A549 (cell line): ENCODE measurements around the gene GAS1. TPM values are rescaled to one million over a fixed set of nuclear protein-coding genes. Genes with fewer than 3 reads are reported as not detected.

Experiments used
- ATAC-seq, 2 experiments: fragments of 200-7000 bp in 1 of 2; fragments of >200 bp in 1 of 2; cut with Nextera tagmentation in 1 of 2; cut with Tn5 transposase in 1 of 2; 3 replicates each; pipeline versions ENCODE4 v1.8.0 to v1.9.1; 2018 to 2020; ENCODE audit warnings: mild to moderate bottlenecking in 1 of 2, moderate library complexity in 1 of 2
- CTCF ChIA-PET: fragments of 300-600 bp; sonication (Branson Sonifier 250); formaldehyde crosslinking; extraction: SDS; loops from one replicate; lab custom pipeline; 2021; ENCODE audit warnings: antibody characterized with exemption, inconsistent platforms; lab: Yijun Ruan, JAX
- POLR2A ChIA-PET: fragments of 350-600 bp; formaldehyde crosslinking; extraction: SDS; loops from one replicate; lab custom pipeline; 2021; ENCODE audit warnings: antibody characterized with exemption, inconsistent platforms; lab: Yijun Ruan, JAX
- DNase-seq, 2 experiments: peaks; one replicate each; pipeline versions ENCODE4 v3.0.0 to v3.0.0-alpha.2; 2011 to 2016; ENCODE audit warnings: low read depth in 1 of 2, low spot score in 1 of 2
- FAIRE-seq: peaks from 2 replicates; lab custom pipeline; 2011; peaks lifted over from hg19 to GRCh38; lab: Jason Lieb, UNC
- H3K27ac ChIP-seq, 2 experiments: fragments of >200 bp; sonication (Bioruptor Twin); formaldehyde crosslinking; 3 replicates each; pipeline ENCODE4 v1.5.1; 2016 to 2017
- H3K4me1 ChIP-seq: fragments of >200 bp; sonication (Bioruptor Twin); formaldehyde crosslinking; 3 replicates; pipeline ENCODE4 v1.6.1; 2016
- H3K4me2 ChIP-seq: fragments of >200 bp; sonication (Bioruptor Twin); formaldehyde crosslinking; 3 replicates; pipeline ENCODE4 v1.6.1; 2016
- H3K4me3 ChIP-seq: fragments of >200 bp; sonication (Bioruptor Twin); formaldehyde crosslinking; 3 replicates; pipeline ENCODE4 v1.5.1; 2016
- H3K9me3 ChIP-seq: fragments of >200 bp; sonication (Bioruptor Twin); formaldehyde crosslinking; 3 replicates; pipeline ENCODE4 v1.6.1; 2016
- BHLHE40 ChIP-seq: IDR thresholded peaks from 2 replicates; pipeline ENCODE4 v1.6.1; 2012; ENCODE audit warnings: low read depth, low read length, inconsistent platforms
- CBX8 ChIP-seq: fragments of 200-600 bp; sonication (generic); IDR thresholded peaks from 2 replicates; pipeline ENCODE4 v1.6.1; 2016
- CHD2 ChIP-seq: fragments of 150-350 bp; IDR thresholded peaks from 2 replicates; pipeline ENCODE4 v1.6.1; 2014; ENCODE audit warnings: low read length; ENCODE audit not compliant: partially characterized antibody
- EHF ChIP-seq: fragments of 250-450 bp; sonication (Bioruptor Pico); IDR thresholded peaks from 2 replicates; pipeline ENCODE4 v1.5.0; 2020; ENCODE audit warnings: mild to moderate bottlenecking
- EHMT2 ChIP-seq: fragments of 200-600 bp; sonication (generic); IDR thresholded peaks from 2 replicates; pipeline ENCODE4 v1.6.1; 2016; ENCODE audit warnings: antibody characterized with exemption, low read depth, mild to moderate bottlenecking, moderate library complexity
- EP300 ChIP-seq, 2 experiments: fragments of >200 bp; sonication (Bioruptor Twin); formaldehyde crosslinking; IDR thresholded peaks; 2 replicates in 1 of 2; 3 replicates in 1 of 2; pipeline ENCODE4 v1.6.1; 2016 to 2017
- ESRRA ChIP-seq: fragments of 150-350 bp; IDR thresholded peaks from 2 replicates; pipeline ENCODE4 v1.6.1; 2014; ENCODE audit warnings: mild to moderate bottlenecking, low read length, borderline replicate concordance
- FOSB ChIP-seq: fragments of 250-450 bp; sonication (Bioruptor Pico); IDR thresholded peaks from 2 replicates; pipeline ENCODE4 v1.5.0; 2020; ENCODE audit warnings: mild to moderate bottlenecking, moderate library complexity
- GATA3 ChIP-seq: IDR thresholded peaks from 2 replicates; pipeline ENCODE4 v1.6.1; 2012; ENCODE audit warnings: borderline replicate concordance
- JUN ChIP-seq, 2 experiments: fragments of >200 bp; sonication (Bioruptor Twin); formaldehyde crosslinking; IDR thresholded peaks; 2 replicates in 1 of 2; 3 replicates in 1 of 2; pipeline ENCODE4 v1.6.1; 2016 to 2017
- KDM1A ChIP-seq: fragments of 200-600 bp; sonication (generic); IDR thresholded peaks from 2 replicates; pipeline ENCODE4 v1.6.1; 2016; ENCODE audit warnings: low read depth, mild to moderate bottlenecking
- KDM5A ChIP-seq: fragments of 200-600 bp; sonication (generic); IDR thresholded peaks from 2 replicates; pipeline ENCODE4 v1.6.1; 2016; ENCODE audit warnings: antibody characterized with exemption, mild to moderate bottlenecking
- MAFK ChIP-seq: fragments of 450-650 bp; IDR thresholded peaks from 2 replicates; pipeline ENCODE4 v1.6.1; 2014; ENCODE audit not compliant: partially characterized antibody
- MYC ChIP-seq: IDR thresholded peaks from 2 replicates; pipeline ENCODE4 v1.6.1; 2012; ENCODE audit warnings: mild to moderate bottlenecking, inconsistent platforms, low read length, improper control_type of control experiment, borderline replicate concordance
- NFE2L2 ChIP-seq: fragments of 150-350 bp; conservative IDR thresholded peaks from 2 replicates; pipeline ENCODE4 v1.6.1; 2014; ENCODE audit warnings: low read length
- NPAS2 ChIP-seq: fragments of 250-450 bp; sonication (Bioruptor Pico); IDR thresholded peaks from 2 replicates; pipeline ENCODE4 v1.8.0; 2022; ENCODE audit warnings: mild to moderate bottlenecking, moderate library complexity, borderline replicate concordance
- PHF8 ChIP-seq: fragments of 200-600 bp; sonication (generic); IDR thresholded peaks from 2 replicates; pipeline ENCODE4 v1.6.1; 2016; ENCODE audit warnings: low read depth, mild to moderate bottlenecking, antibody characterized with exemption, moderate library complexity, borderline replicate concordance
- POLR2A ChIP-seq: IDR thresholded peaks from 2 replicates; pipeline ENCODE4 v1.6.1; 2012; ENCODE audit warnings: mild to moderate bottlenecking, low read length
- POLR2AphosphoS2 ChIP-seq: conservative IDR thresholded peaks from 2 replicates; pipeline ENCODE4 v1.6.1; 2012; ENCODE audit warnings: low read length, improper control_type of control experiment, inconsistent platforms
- RFX5 ChIP-seq: fragments of 450-650 bp; IDR thresholded peaks from 2 replicates; pipeline ENCODE4 v1.7.1; 2014; ENCODE audit warnings: antibody characterized with exemption, mild to moderate bottlenecking, moderate library complexity
- RNF2 ChIP-seq: fragments of 200-600 bp; sonication (generic); IDR thresholded peaks from 2 replicates; pipeline ENCODE4 v1.6.1; 2016; ENCODE audit warnings: low read depth, mild to moderate bottlenecking, antibody characterized with exemption, moderate library complexity, borderline replicate concordance
- SMC3 ChIP-seq: fragments of >200 bp; sonication (Bioruptor Twin); formaldehyde crosslinking; IDR thresholded peaks from 3 replicates; pipeline ENCODE4 v1.6.1; 2018; ENCODE audit warnings: inconsistent platforms
- TP53 ChIP-seq: fragments of 250-450 bp; sonication (Bioruptor Pico); IDR thresholded peaks from 2 replicates; pipeline ENCODE4 v1.5.0; 2021; ENCODE audit warnings: mild to moderate bottlenecking, moderate library complexity
- ZFP36 ChIP-seq: fragments of 450-650 bp; IDR thresholded peaks from 2 replicates; pipeline ENCODE4 v1.6.1; 2014; ENCODE audit warnings: borderline replicate concordance; ENCODE audit not compliant: partially characterized antibody
- ZSCAN20 ChIP-seq: fragments of 250-450 bp; sonication (Bioruptor Pico); IDR thresholded peaks from 2 replicates; pipeline ENCODE4 v1.8.0; 2022; ENCODE audit warnings: mild to moderate bottlenecking, moderate library complexity
- whole genome bisulfite sequencing: methylation state at CpG from one replicate; pipeline ENCODE4 v1.1.6; 2017; ENCODE audit errors: missing lambda C conversion rate; 5-methylcytosine and 5-hydroxymethylcytosine counted together
- polyA plus RNA-seq, 4 experiments: library from polyadenylated mRNA; depleted of rRNA in 3 of 4; stranded (reverse); fragments of >200 nt; fragmentation: RNase III in 1 of 4; extraction: RNeasy Plus Mini Kit Qiagen cat#74134 plus additional on column Dnase treatment in 1 of 4; gene quantifications; 2 replicates in 3 of 4; 3 replicates in 1 of 4; pipeline ENCODE4 v1.2.3, GENCODE V29; 2011 to 2017
- TF ChIP-seq, protein P1 (sequence below): fragments of 150-350 bp; IDR thresholded peaks from 2 replicates; pipeline ENCODE4 v1.6.1; 2014; ENCODE audit warnings: low read depth, mild to moderate bottlenecking, low read length
- TF ChIP-seq, protein P2 (sequence below): IDR thresholded peaks from 2 replicates; pipeline ENCODE4 v1.6.1; 2012; ENCODE audit warnings: low read depth, borderline replicate concordance
- TF ChIP-seq, protein P3 (sequence below): fragments of 250-450 bp; sonication (Bioruptor Pico); IDR thresholded peaks from 2 replicates; pipeline ENCODE4 v1.5.0; 2020; ENCODE audit warnings: low read depth, mild to moderate bottlenecking, moderate library complexity
- TF ChIP-seq, protein P4 (sequence below): IDR thresholded peaks from 2 replicates; pipeline ENCODE4 v1.6.1; 2012

The GAS1 gene
- polyA plus RNA-seq, 2 of the 4 experiments (the other 2 are of a cell fraction): 0.03 TPM; not detected in 1

DNA sequence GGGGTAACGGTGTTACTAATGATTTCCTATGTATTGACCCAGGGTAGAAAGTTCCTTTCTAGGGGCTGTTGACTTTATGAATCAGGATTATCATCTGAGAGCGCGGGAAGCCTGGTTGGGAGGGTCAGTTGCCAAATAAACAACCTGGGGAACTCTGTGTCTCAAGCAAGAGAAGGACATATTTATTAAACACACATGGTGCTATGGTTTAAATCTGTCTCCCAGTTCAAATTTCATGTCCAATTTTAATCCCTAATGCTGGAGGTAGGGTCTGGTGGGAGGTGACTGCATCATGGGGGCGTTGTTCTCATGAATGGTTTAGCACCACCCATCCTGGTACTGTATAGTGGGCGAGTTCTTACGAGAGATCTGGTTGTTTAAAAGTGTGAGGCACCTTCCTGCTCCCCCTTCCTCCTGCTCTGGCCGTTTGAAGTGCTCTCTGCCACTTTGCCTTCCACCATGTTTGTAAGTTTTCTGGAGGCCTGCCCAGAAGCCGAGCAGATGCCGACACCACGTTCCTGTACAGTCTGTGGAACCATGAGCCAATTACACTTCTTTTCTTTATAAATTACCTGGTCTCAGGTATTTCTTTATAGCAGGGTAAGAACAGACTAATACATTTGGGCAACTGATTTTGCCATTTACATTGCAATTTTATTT is 19.7 kb upstream of the GAS1 start:
- H3K9me3 ChIP-seq: no peaks in the 10 kb centered on the region
- FAIRE-seq (no peak), DNase-seq (no peak), ATAC-seq (no peak)
- no peaks in the 10 kb centered on the region for H3K4me1 ChIP-seq
- ChIA-PET CTCF (no interaction called here), POLR2A (no interaction called here)
- no peak overlapping the region for H3K27ac ChIP-seq
- no peak for TF ChIP-seq BHLHE40
- TF ChIP-seq, protein P1, sequence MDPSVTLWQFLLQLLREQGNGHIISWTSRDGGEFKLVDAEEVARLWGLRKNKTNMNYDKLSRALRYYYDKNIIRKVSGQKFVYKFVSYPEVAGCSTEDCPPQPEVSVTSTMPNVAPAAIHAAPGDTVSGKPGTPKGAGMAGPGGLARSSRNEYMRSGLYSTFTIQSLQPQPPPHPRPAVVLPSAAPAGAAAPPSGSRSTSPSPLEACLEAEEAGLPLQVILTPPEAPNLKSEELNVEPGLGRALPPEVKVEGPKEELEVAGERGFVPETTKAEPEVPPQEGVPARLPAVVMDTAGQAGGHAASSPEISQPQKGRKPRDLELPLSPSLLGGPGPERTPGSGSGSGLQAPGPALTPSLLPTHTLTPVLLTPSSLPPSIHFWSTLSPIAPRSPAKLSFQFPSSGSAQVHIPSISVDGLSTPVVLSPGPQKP: no peak
- TF ChIP-seq EP300 (IDR thresholded peaks at IDR 0.05): no peak
- no peak for TF ChIP-seq EHMT2
- TF ChIP-seq, protein P2, sequence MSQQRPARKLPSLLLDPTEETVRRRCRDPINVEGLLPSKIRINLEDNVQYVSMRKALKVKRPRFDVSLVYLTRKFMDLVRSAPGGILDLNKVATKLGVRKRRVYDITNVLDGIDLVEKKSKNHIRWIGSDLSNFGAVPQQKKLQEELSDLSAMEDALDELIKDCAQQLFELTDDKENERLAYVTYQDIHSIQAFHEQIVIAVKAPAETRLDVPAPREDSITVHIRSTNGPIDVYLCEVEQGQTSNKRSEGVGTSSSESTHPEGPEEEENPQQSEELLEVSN: no peak
- no peak for TF ChIP-seq ESRRA
- TF ChIP-seq, protein P3, sequence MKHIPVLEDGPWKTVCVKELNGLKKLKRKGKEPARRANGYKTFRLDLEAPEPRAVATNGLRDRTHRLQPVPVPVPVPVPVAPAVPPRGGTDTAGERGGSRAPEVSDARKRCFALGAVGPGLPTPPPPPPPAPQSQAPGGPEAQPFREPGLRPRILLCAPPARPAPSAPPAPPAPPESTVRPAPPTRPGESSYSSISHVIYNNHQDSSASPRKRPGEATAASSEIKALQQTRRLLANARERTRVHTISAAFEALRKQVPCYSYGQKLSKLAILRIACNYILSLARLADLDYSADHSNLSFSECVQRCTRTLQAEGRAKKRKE: no peak
- TF ChIP-seq POLR2A: no peak
- TF ChIP-seq EHF (CRISPR knock-in tag): no peak
- TF ChIP-seq RFX5: no peak
- TF ChIP-seq CBX8: no peak
- no peak for TF ChIP-seq PHF8
- no peak for TF ChIP-seq CHD2
- TF ChIP-seq SMC3: no peak
- H3K4me3 ChIP-seq: no peak overlapping the region
- WGBS: 19% methylated on average over 10 of the region's 10 CpGs
- no peak overlapping the region for H3K4me2 ChIP-seq

DNA sequence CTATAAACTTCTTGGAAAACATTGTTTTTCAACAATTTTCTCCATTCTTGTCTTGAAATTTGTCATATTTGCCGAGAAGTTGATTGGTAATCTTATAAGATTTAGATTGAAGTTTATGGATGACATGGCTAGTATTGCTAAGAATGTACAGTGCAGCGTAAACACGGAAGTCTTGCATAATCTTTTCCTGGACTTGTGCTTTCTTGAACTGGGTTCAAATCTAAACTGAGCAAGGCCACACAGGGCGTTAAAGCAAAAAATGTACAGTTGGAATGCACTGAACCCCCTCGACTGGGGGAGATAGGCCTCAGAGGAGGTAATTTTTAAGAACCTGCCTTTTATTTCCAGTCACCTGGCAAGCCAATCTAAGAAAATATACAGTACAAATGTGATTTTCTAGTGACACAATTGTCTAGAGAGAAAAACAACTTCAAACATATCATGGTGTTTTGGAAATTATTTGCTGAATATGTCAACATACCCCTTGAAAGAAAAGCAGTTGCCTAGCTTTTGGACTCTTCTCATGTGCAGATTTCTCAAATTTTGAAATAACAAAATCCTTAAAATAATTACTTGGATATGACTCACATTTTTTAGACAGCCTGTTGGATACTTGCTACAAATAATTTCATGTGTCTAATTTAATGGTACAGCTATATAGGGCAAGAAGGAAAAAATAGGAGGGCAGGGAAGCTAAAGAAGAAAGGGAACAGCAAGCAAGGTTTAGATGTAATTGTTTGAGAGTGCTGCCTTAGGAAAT is 18.5 kb upstream of the GAS1 start:
- no peaks in the 10 kb centered on the region for H3K9me3 ChIP-seq
- no peaks in the 10 kb centered on the region for H3K4me1 ChIP-seq
- POLR2A ChIA-PET: no interaction called here
- TF ChIP-seq POLR2A: no peak
- no peak for TF ChIP-seq TP53
- TF ChIP-seq NPAS2 (CRISPR knock-in tag): no peak
- no peak for TF ChIP-seq CBX8
- TF ChIP-seq SMC3: no peak
- TF ChIP-seq ZSCAN20 (CRISPR knock-in tag): no peak
- no peak for TF ChIP-seq MAFK
- no peak for TF ChIP-seq KDM1A
- TF ChIP-seq NFE2L2: no peak
- no peak for TF ChIP-seq JUN (IDR thresholded peaks at IDR 0.05)
- TF ChIP-seq RNF2: no peak
- TF ChIP-seq KDM5A: no peak
- TF ChIP-seq POLR2AphosphoS2: no peak
- TF ChIP-seq ESRRA: no peak
- no peak for TF ChIP-seq ZFP36
- TF ChIP-seq, protein P4, sequence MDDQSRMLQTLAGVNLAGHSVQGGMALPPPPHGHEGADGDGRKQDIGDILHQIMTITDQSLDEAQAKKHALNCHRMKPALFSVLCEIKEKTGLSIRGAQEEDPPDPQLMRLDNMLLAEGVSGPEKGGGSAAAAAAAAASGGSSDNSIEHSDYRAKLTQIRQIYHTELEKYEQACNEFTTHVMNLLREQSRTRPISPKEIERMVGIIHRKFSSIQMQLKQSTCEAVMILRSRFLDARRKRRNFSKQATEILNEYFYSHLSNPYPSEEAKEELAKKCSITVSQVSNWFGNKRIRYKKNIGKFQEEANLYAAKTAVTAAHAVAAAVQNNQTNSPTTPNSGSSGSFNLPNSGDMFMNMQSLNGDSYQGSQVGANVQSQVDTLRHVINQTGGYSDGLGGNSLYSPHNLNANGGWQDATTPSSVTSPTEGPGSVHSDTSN: no peak
- TF ChIP-seq GATA3: no peak
- no peak for TF ChIP-seq FOSB (CRISPR knock-in tag)
- no peak for TF ChIP-seq MYC
- TF ChIP-seq, all 56 proteins: peak for 0
- CTCF ChIA-PET: no interaction called here
- Histone ChIP-seq H3K27ac (no peak overlapping the region), H3K4me2 (no peak overlapping the region), H3K4me3 (no peak overlapping the region)
- FAIRE-seq (no peak), ATAC-seq (no peak), DNase-seq (no peak)
- WGBS: 18% methylated on average over 5 of the region's 5 CpGs
